WERI-Rb-1 (cell line): ENCODE data around the gene ATP10A.

Experiments
- DNase-seq: peaks from one replicate; pipeline ENCODE4 v3.0.0-alpha.2; 2020
- H3K27ac ChIP-seq: fragments of 250-450 bp; sonication (Bioruptor Pico); 2 replicates; pipeline ENCODE4 v1.5.1; 2020; ENCODE audit warnings: mild to moderate bottlenecking, moderate library complexity
- H3K27me3 ChIP-seq: fragments of 250-450 bp; sonication (Bioruptor Pico); 2 replicates; pipeline ENCODE4 v1.5.1; 2021; ENCODE audit warnings: mild to moderate bottlenecking, low read depth, moderate library complexity; ENCODE audit not compliant: insufficient read depth, severe bottlenecking
- H3K36me3 ChIP-seq: fragments of 250-450 bp; sonication (Bioruptor Pico); 2 replicates; pipeline ENCODE4 v1.5.1; 2020; ENCODE audit warnings: mild to moderate bottlenecking, moderate library complexity
- H3K4me3 ChIP-seq: 2 replicates; pipeline ENCODE4 v1.5.1; 2011; ENCODE audit warnings: low read depth, mild to moderate bottlenecking, control low read depth, low read length
- H3K9me3 ChIP-seq: fragments of 250-450 bp; sonication (Bioruptor Pico); 2 replicates; pipeline ENCODE4 v1.5.1; 2021; ENCODE audit warnings: mild to moderate bottlenecking, moderate library complexity; ENCODE audit not compliant: severe bottlenecking
- CTCF ChIP-seq: IDR thresholded peaks from 2 replicates; pipeline ENCODE4 v1.5.1; 2011; ENCODE audit warnings: low read depth, mild to moderate bottlenecking, control low read depth, inconsistent platforms, low read length

The ATP10A gene

GRCh38 chr15:25631971-25632370, 231.2 kb downstream of the ATP10A start:
- Histone ChIP-seq H3K4me3 (no peak overlapping the region), H3K27ac (no peak overlapping the region), H3K27me3 (no peaks in the 10 kb centered on the region), H3K36me3 (no peaks in the 10 kb centered on the region), H3K9me3 (no peaks in the 10 kb centered on the region)
- DNase-seq, result no peak
- TF ChIP-seq CTCF, result no peak
